Measurements from ENCODE around the gene PKP4. TPM values are rescaled to one million over a fixed set of nuclear protein-coding genes. Genes with fewer than 3 reads are reported as not detected.
A peak's percentile ranks its signal among the peaks of the same experiment; 100 is the strongest.

PKP4 gene
- total RNA-seq, 1 donor from 2014 or later = 39.4 TPM

GRCh38 chr2:158443606-158444005, 13.1 kb upstream of the PKP4 start:
- no peaks in the 10 kb centered on the region for H3K9me3 Mint-ChIP-seq (ENCODE audit: low read depth)
- H3K27me3 Mint-ChIP-seq (ENCODE audit: low read depth) = no peaks in the 10 kb centered on the region
- no peaks in the 10 kb centered on the region for H3K36me3 Mint-ChIP-seq (ENCODE audit: low read depth)
- peaks cover 4% of the 10 kb centered on the region for H3K4me1 Mint-ChIP-seq (ENCODE audit: low read depth)
- no peak overlapping the region for H3K4me3 Mint-ChIP-seq (ENCODE audit: unreplicated experiment)
- no peak for DNase-seq (ENCODE audit: low spot score)
- TF ChIP-seq, protein P1, sequence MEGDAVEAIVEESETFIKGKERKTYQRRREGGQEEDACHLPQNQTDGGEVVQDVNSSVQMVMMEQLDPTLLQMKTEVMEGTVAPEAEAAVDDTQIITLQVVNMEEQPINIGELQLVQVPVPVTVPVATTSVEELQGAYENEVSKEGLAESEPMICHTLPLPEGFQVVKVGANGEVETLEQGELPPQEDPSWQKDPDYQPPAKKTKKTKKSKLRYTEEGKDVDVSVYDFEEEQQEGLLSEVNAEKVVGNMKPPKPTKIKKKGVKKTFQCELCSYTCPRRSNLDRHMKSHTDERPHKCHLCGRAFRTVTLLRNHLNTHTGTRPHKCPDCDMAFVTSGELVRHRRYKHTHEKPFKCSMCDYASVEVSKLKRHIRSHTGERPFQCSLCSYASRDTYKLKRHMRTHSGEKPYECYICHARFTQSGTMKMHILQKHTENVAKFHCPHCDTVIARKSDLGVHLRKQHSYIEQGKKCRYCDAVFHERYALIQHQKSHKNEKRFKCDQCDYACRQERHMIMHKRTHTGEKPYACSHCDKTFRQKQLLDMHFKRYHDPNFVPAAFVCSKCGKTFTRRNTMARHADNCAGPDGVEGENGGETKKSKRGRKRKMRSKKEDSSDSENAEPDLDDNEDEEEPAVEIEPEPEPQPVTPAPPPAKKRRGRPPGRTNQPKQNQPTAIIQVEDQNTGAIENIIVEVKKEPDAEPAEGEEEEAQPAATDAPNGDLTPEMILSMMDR (IDR thresholded peaks at IDR 0.05) = no peak
- H3K27ac Mint-ChIP-seq (ENCODE audit: unreplicated experiment) = no peak overlapping the region

DNA sequence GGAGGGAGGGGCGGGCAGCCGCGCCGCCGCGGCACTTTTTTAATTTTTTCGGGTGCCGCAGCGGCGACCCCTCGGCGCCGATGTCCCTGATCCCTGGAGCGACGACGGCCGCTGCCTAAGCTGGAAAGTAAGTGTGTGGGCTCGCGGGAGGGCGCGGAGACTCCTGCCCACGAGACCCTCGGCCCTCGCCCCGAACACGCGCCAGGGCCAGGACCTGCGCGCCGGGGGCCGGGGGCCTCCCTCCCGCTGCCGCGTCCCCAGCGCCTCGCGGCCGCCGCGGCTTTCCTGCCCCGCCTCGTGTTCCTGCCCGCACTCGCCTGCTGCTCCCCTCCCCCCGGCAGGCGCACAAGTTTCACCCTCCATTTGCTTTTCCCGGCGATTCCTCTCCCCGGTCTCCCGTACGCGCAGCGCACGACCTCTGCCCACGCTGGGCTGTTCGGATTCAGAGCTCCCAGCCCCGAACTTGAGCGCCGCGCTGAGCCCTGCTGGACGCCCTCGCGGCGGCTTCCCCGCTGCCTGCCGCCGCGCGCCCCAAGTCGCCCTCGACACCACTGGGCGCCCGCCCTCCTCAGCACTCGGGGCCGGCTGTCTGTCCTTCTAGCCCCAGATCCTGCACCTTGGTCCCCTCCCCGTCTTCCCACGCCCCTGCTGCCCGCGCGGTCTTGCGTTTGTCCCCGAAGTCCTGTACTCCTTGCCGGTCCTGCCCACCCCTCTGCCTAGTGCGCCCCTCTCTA, 507 bp downstream of the PKP4 start:
- H3K4me1 Mint-ChIP-seq (ENCODE audit: low read depth) = peaks cover 41% of the 10 kb centered on the region
- H3K4me3 Mint-ChIP-seq (ENCODE audit: unreplicated experiment) = peak overlapping the region; percentile 89
- TF ChIP-seq, protein P1 (IDR thresholded peaks at IDR 0.05) = peak; percentile 3
- H3K27me3 Mint-ChIP-seq (ENCODE audit: low read depth) = no peaks in the 10 kb centered on the region
- H3K9me3 Mint-ChIP-seq (ENCODE audit: low read depth) = no peaks in the 10 kb centered on the region
- H3K27ac Mint-ChIP-seq (ENCODE audit: unreplicated experiment) = peak overlapping the region; percentile 97
- H3K36me3 Mint-ChIP-seq (ENCODE audit: low read depth) = no peaks in the 10 kb centered on the region
- no peak for DNase-seq (ENCODE audit: low spot score)

- TF ChIP-seq, protein P1 (IDR thresholded peaks at IDR 0.05) = peak; percentile 69
- H3K27me3 Mint-ChIP-seq (ENCODE audit: low read depth) = no peaks in the 10 kb centered on the region
- peaks cover 41% of the 10 kb centered on the region for H3K4me1 Mint-ChIP-seq (ENCODE audit: low read depth)
- DNase-seq (ENCODE audit: low spot score) = peak; percentile 95
- H3K27ac Mint-ChIP-seq (ENCODE audit: unreplicated experiment) = peak overlapping the region; percentile 97
- H3K4me3 Mint-ChIP-seq (ENCODE audit: unreplicated experiment) = peak overlapping the region; percentile 89
- H3K9me3 Mint-ChIP-seq (ENCODE audit: low read depth) = no peaks in the 10 kb centered on the region
- no peaks in the 10 kb centered on the region for H3K36me3 Mint-ChIP-seq (ENCODE audit: low read depth)
Measured at GRCh38 chr2:158457826-158458616, 1.3 kb downstream of the PKP4 start.

GRCh38 chr2:158458617-158458920, 1.8 kb downstream of the PKP4 start:
- Mint-ChIP-seq H3K36me3 (ENCODE audit: low read depth) (no peaks in the 10 kb centered on the region), H3K27ac (ENCODE audit: unreplicated experiment) (peak overlapping the region; percentile 97), H3K27me3 (ENCODE audit: low read depth) (no peaks in the 10 kb centered on the region), H3K4me3 (ENCODE audit: unreplicated experiment) (peak overlapping the region; percentile 89), H3K4me1 (ENCODE audit: low read depth) (peaks cover 46% of the 10 kb centered on the region), H3K9me3 (ENCODE audit: low read depth) (no peaks in the 10 kb centered on the region)
- TF ChIP-seq, protein P1 (IDR thresholded peaks at IDR 0.05) = no peak
- DNase-seq (ENCODE audit: low spot score) = no peak

- no peaks in the 10 kb centered on the region for H3K36me3 Mint-ChIP-seq (ENCODE audit: low read depth)
- no peaks in the 10 kb centered on the region for H3K27me3 Mint-ChIP-seq (ENCODE audit: low read depth)
- no peak for DNase-seq (ENCODE audit: low spot score)
- peak overlapping the region; percentile 97 for H3K27ac Mint-ChIP-seq (ENCODE audit: unreplicated experiment)
- TF ChIP-seq, protein P1 (IDR thresholded peaks at IDR 0.05) = no peak
- H3K4me1 Mint-ChIP-seq (ENCODE audit: low read depth) = peaks cover 52% of the 10 kb centered on the region
- H3K9me3 Mint-ChIP-seq (ENCODE audit: low read depth) = no peaks in the 10 kb centered on the region
- peak overlapping the region; percentile 89 for H3K4me3 Mint-ChIP-seq (ENCODE audit: unreplicated experiment)
Measured at GRCh38 chr2:158459161-158460003, 2.6 kb downstream of the PKP4 start.
